OCI-LY1 (cell line): Measurements from ENCODE around the gene DNMT3A.

Source experiments
- H2AFZ ChIP-seq: fragments of 200-600 bp; sonication (generic), shearing (Covaris generic); 2 replicates; pipeline ENCODE4 v1.6.0; 2014; ENCODE audit warnings: antibody characterized with exemption, mild to moderate bottlenecking, low read length
- H3F3A ChIP-seq: fragments of 200-600 bp; sonication (generic), shearing (Covaris generic); 2 replicates; pipeline ENCODE4 v1.6.0; 2014; ENCODE audit warnings: mild to moderate bottlenecking, antibody characterized with exemption, low read length, moderate library complexity; ENCODE audit not compliant: insufficient read depth
- H3K27ac ChIP-seq: fragments of 200-600 bp; sonication (generic); 2 replicates; pipeline ENCODE4 v1.5.1; 2014; ENCODE audit warnings: low read length, mixed run types, mild to moderate bottlenecking, low read depth; ENCODE audit not compliant: poor library complexity, severe bottlenecking
- H3K27me3 ChIP-seq: fragments of 200-600 bp; sonication (generic); 2 replicates; pipeline ENCODE4 v1.6.0; 2014; ENCODE audit warnings: antibody characterized with exemption, mild to moderate bottlenecking, low read length, moderate library complexity; ENCODE audit not compliant: insufficient read depth
- H3K36me3 ChIP-seq: fragments of 200-600 bp; sonication (generic); 2 replicates; pipeline ENCODE4 v1.6.1; 2014; ENCODE audit warnings: mild to moderate bottlenecking, antibody characterized with exemption, low read length, moderate library complexity, mixed read lengths; ENCODE audit not compliant: insufficient read depth
- H3K4me1 ChIP-seq: fragments of 200-600 bp; sonication (generic); 2 replicates; pipeline ENCODE4 v1.5.1; 2014; ENCODE audit warnings: mild to moderate bottlenecking, low read length, moderate library complexity; ENCODE audit not compliant: insufficient read depth, severe bottlenecking
- H3K4me2 ChIP-seq: fragments of 200-600 bp; sonication (generic), shearing (Covaris generic); 2 replicates; pipeline ENCODE4 v1.6.1; 2014; ENCODE audit warnings: low read length
- H3K4me3 ChIP-seq: fragments of 200-600 bp; sonication (generic); 2 replicates; pipeline ENCODE4 v1.5.1; 2014; ENCODE audit warnings: low read length, low read depth, mild to moderate bottlenecking, mixed read lengths; ENCODE audit not compliant: poor library complexity, severe bottlenecking
- H3K79me2 ChIP-seq: fragments of 200-600 bp; shearing (Covaris generic); 2 replicates; pipeline ENCODE4 v1.6.1; 2016; ENCODE audit warnings: mixed run types, low read length, mixed read lengths; ENCODE audit not compliant: insufficient read depth
- H3K9ac ChIP-seq: fragments of 200-600 bp; sonication (generic), shearing (Covaris generic); 2 replicates; pipeline ENCODE4 v1.6.1; 2014; ENCODE audit warnings: mild to moderate bottlenecking, low read length, mixed read lengths
- H3K9me2 ChIP-seq: fragments of 200-600 bp; sonication (generic), shearing (Covaris generic); 2 replicates; pipeline ENCODE4 v1.6.1; 2014; ENCODE audit warnings: low read depth, mild to moderate bottlenecking, low read length, mixed read lengths
- H3K9me3 ChIP-seq: fragments of 200-600 bp; shearing (Covaris generic); 2 replicates; pipeline ENCODE4 v1.6.1; 2014; ENCODE audit warnings: low read length, mixed read lengths
- H4K20me1 ChIP-seq: fragments of 200-600 bp; sonication (generic), shearing (Covaris generic); 2 replicates; pipeline ENCODE4 v1.6.0; 2016; ENCODE audit warnings: mild to moderate bottlenecking, low read length; ENCODE audit not compliant: insufficient read depth
- EZH2 ChIP-seq: fragments of 200-600 bp; sonication (generic), shearing (Covaris generic); IDR thresholded peaks from 2 replicates; pipeline ENCODE4 v1.8.0; 2017; ENCODE audit warnings: borderline replicate concordance, mixed run types, mild to moderate bottlenecking, antibody characterized with exemption, low read length, moderate library complexity, mixed read lengths
- TF ChIP-seq, protein P1 (sequence below): fragments of 200-600 bp; sonication (generic), shearing (Covaris generic); IDR thresholded peaks from 2 replicates; pipeline ENCODE4 v1.5.1; 2017; ENCODE audit warnings: mild to moderate bottlenecking, antibody characterized with exemption, low read length, moderate library complexity, mixed read lengths

The DNMT3A gene

DNA sequence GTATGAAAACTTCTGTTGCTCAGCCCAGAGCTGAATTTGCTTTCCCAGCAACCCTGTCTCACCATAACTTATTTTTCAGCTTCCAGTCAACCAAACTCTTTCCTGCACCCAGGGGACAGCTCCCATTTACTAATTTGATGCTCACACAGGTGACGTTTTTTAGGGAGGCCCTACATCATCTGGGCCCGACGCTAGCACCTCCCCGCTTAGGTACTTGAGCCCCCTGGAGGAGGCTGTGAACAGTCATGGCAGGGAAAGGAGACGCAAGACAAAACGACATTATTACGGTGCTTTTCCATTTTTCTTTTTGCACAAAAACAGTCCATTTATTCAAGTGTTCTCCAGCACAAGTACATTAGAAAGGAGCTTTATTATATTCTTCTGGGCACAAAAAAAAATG is 114.1 kb downstream of the DNMT3A start:
- no peaks in the 10 kb centered on the region for H3K4me1 ChIP-seq
- H3K4me3 ChIP-seq: no peak overlapping the region
- H3F3A ChIP-seq: no peaks in the 10 kb centered on the region
- H3K27me3 ChIP-seq: peaks cover 4% of the 10 kb centered on the region; the same call in 1 of the 2 replicates
- H3K9me3 ChIP-seq: no peaks in the 10 kb centered on the region
- no peaks in the 10 kb centered on the region for H3K36me3 ChIP-seq
- no peaks in the 10 kb centered on the region for H3K79me2 ChIP-seq
- no peaks in the 10 kb centered on the region for H4K20me1 ChIP-seq
- no peak overlapping the region for H3K27ac ChIP-seq
- H2AFZ ChIP-seq: no peak overlapping the region
- H3K9me2 ChIP-seq: no peaks in the 10 kb centered on the region
- no peak overlapping the region for H3K9ac ChIP-seq
- TF ChIP-seq, protein P1, sequence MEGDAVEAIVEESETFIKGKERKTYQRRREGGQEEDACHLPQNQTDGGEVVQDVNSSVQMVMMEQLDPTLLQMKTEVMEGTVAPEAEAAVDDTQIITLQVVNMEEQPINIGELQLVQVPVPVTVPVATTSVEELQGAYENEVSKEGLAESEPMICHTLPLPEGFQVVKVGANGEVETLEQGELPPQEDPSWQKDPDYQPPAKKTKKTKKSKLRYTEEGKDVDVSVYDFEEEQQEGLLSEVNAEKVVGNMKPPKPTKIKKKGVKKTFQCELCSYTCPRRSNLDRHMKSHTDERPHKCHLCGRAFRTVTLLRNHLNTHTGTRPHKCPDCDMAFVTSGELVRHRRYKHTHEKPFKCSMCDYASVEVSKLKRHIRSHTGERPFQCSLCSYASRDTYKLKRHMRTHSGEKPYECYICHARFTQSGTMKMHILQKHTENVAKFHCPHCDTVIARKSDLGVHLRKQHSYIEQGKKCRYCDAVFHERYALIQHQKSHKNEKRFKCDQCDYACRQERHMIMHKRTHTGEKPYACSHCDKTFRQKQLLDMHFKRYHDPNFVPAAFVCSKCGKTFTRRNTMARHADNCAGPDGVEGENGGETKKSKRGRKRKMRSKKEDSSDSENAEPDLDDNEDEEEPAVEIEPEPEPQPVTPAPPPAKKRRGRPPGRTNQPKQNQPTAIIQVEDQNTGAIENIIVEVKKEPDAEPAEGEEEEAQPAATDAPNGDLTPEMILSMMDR: peak; percentile 21; the same call in 1 of the 2 replicates
- no peak for TF ChIP-seq EZH2
- H3K4me2 ChIP-seq: no peak overlapping the region

DNA sequence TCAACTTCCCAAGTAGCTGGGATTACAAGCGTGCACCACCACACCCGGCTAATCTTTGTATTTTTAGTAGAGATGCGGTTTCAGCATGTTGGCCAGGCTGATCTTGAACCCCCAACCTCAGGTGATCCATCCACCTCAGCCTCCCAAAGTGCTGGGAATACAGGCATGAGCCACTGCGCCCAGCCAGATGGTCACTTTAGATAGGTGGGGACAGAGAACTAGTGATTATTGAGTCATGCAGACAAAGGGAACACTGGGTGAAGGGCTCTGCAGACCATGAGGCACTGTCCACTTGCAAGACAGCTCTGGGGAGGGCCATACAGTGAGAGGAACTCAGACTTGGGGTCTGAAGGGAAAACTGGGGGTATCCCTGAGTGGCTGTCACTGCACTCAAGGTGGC is 114.9 kb downstream of the DNMT3A start:
- H3K9ac ChIP-seq: no peak overlapping the region
- TF ChIP-seq, protein P1: no peak
- TF ChIP-seq EZH2: no peak
- H3K27me3 ChIP-seq: no peaks in the 10 kb centered on the region; the same call in 1 of the 2 replicates
- no peak overlapping the region for H2AFZ ChIP-seq
- H3K9me2 ChIP-seq: no peaks in the 10 kb centered on the region
- no peak overlapping the region for H3K4me3 ChIP-seq
- H3K4me1 ChIP-seq: no peaks in the 10 kb centered on the region
- H3F3A ChIP-seq: no peaks in the 10 kb centered on the region
- H3K9me3 ChIP-seq: no peaks in the 10 kb centered on the region
- no peaks in the 10 kb centered on the region for H3K79me2 ChIP-seq
- H3K27ac ChIP-seq: no peak overlapping the region
- no peak overlapping the region for H3K4me2 ChIP-seq
- no peaks in the 10 kb centered on the region for H4K20me1 ChIP-seq
- H3K36me3 ChIP-seq: no peaks in the 10 kb centered on the region

DNA sequence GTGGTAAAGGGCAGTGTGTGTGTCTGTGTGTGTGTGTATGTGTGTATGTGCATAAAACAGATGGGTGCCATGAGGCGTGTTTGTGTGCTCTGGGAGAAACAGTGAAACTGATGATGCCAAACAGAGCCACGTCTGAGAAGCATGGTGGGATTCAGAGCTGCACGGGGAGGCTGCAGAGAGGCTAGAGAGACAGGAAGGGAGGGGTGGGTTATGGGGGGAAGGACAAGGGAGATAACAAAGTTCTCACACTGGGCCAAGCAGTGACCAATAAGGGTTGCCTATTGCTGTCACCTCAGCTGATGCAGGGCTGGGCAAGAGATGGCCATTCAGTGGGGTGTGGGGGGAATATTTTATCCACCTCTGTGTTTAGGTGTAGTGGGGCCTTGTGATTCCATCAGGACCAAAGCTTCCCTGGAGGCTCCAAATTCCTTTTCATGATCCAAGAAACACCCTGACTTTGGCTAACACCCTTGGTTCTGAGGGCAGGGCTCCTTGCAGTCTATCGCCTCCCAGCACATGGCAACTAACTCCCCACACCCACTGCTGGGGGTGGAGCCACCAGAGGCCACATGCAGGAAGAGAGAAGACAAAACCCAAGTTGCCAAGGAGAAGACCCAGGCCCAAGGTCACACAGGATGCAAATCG is 119.1 kb downstream of the DNMT3A start:
- no peaks in the 10 kb centered on the region for H3K9me3 ChIP-seq
- no peak overlapping the region for H3K9ac ChIP-seq
- H3K27me3 ChIP-seq: no peaks in the 10 kb centered on the region
- H3K27ac ChIP-seq: no peak overlapping the region
- no peak overlapping the region for H3K4me3 ChIP-seq
- no peaks in the 10 kb centered on the region for H3K4me1 ChIP-seq
- H3K36me3 ChIP-seq: no peaks in the 10 kb centered on the region
- no peak overlapping the region for H3K4me2 ChIP-seq
- no peaks in the 10 kb centered on the region for H4K20me1 ChIP-seq
- no peaks in the 10 kb centered on the region for H3K79me2 ChIP-seq
- no peak overlapping the region for H2AFZ ChIP-seq
- TF ChIP-seq EZH2: no peak
- TF ChIP-seq, protein P1: no peak
- H3K9me2 ChIP-seq: no peaks in the 10 kb centered on the region
- H3F3A ChIP-seq: no peaks in the 10 kb centered on the region
